Measurements from ENCODE around the gene ZNF618.

ZNF618 gene

GRCh38 chr9:114030364-114030763 lies 154.3 kb downstream of the ZNF618 start:
- Histone ChIP-seq H3K9me2 (replicated peaks; ENCODE audit: low read depth, low read length) (no peaks in the 10 kb centered on the region), H3K4me2 (ENCODE audit: low read depth, low read length, poor library complexity, severe bottlenecking) (no peak overlapping the region), H3K4me1 (ENCODE audit: insufficient read depth, low read length, poor library complexity, severe bottlenecking) (no peaks in the 10 kb centered on the region), H3K9me3 (ENCODE audit: insufficient read depth, low read depth, low read length) (no peaks in the 10 kb centered on the region), H4K20me1 (ENCODE audit: insufficient read depth, low read length, poor library complexity, severe bottlenecking) (no peaks in the 10 kb centered on the region), H3K36me3 (ENCODE audit: insufficient read depth, low read length) (peaks cover 62% of the 10 kb centered on the region; the same call in 1 of the 2 replicates), H3K27me3 (ENCODE audit: insufficient read depth, low read length, poor library complexity, severe bottlenecking) (no peaks in the 10 kb centered on the region), H3F3A (ENCODE audit: low read depth) (no peaks in the 10 kb centered on the region), H3K4me3 (ENCODE audit: low read length, poor library complexity, severe bottlenecking) (no peak overlapping the region), H2AFZ (ENCODE audit: low read length) (no peak overlapping the region), H3K9ac (ENCODE audit: low read depth, low read length, poor library complexity, severe bottlenecking) (no peak overlapping the region), H3K79me2 (ENCODE audit: insufficient read depth, low read length) (no peaks in the 10 kb centered on the region)
- TF ChIP-seq EZH2phosphoT487 (IDR thresholded peaks at IDR 0.05; ENCODE audit: borderline replicate concordance) (no peak), CTCF (conservative IDR thresholded peaks at IDR 0.05; ENCODE audit: low read length) (no peak)

GRCh38 chr9:114031037-114031630 lies 155.0 kb downstream of the ZNF618 start:
- no peaks in the 10 kb centered on the region for H3K27me3 ChIP-seq (ENCODE audit: insufficient read depth, low read length, poor library complexity, severe bottlenecking)
- peaks cover 61% of the 10 kb centered on the region; the same call in 1 of the 2 replicates for H3K36me3 ChIP-seq (ENCODE audit: insufficient read depth, low read length)
- H3K9ac ChIP-seq (ENCODE audit: low read depth, low read length, poor library complexity, severe bottlenecking): no peak overlapping the region
- H2AFZ ChIP-seq (ENCODE audit: low read length): no peak overlapping the region
- H3F3A ChIP-seq (ENCODE audit: low read depth): no peaks in the 10 kb centered on the region
- no peak overlapping the region for H3K4me2 ChIP-seq (ENCODE audit: low read depth, low read length, poor library complexity, severe bottlenecking)
- H3K79me2 ChIP-seq (ENCODE audit: insufficient read depth, low read length): no peaks in the 10 kb centered on the region
- no peaks in the 10 kb centered on the region for H4K20me1 ChIP-seq (ENCODE audit: insufficient read depth, low read length, poor library complexity, severe bottlenecking)
- no peak overlapping the region for H3K4me3 ChIP-seq (ENCODE audit: low read length, poor library complexity, severe bottlenecking)
- no peaks in the 10 kb centered on the region for H3K9me3 ChIP-seq (ENCODE audit: insufficient read depth, low read depth, low read length)
- TF ChIP-seq EZH2phosphoT487 (IDR thresholded peaks at IDR 0.05; ENCODE audit: borderline replicate concordance) (no peak), CTCF (conservative IDR thresholded peaks at IDR 0.05; ENCODE audit: low read length) (no peak)
- H3K4me1 ChIP-seq (ENCODE audit: insufficient read depth, low read length, poor library complexity, severe bottlenecking): no peaks in the 10 kb centered on the region
- no peaks in the 10 kb centered on the region for H3K9me2 ChIP-seq (replicated peaks; ENCODE audit: low read depth, low read length)

- no peak overlapping the region for H3K4me3 ChIP-seq (ENCODE audit: low read length, poor library complexity, severe bottlenecking)
- no peaks in the 10 kb centered on the region for H3K9me2 ChIP-seq (replicated peaks; ENCODE audit: low read depth, low read length)
- no peak for TF ChIP-seq CTCF (conservative IDR thresholded peaks at IDR 0.05; ENCODE audit: low read length)
- TF ChIP-seq EZH2phosphoT487 (IDR thresholded peaks at IDR 0.05; ENCODE audit: borderline replicate concordance): no peak
- no peaks in the 10 kb centered on the region for H3K4me1 ChIP-seq (ENCODE audit: insufficient read depth, low read length, poor library complexity, severe bottlenecking)
- H2AFZ ChIP-seq (ENCODE audit: low read length): no peak overlapping the region
- H3K9me3 ChIP-seq (ENCODE audit: insufficient read depth, low read depth, low read length): no peaks in the 10 kb centered on the region
- no peak overlapping the region for H3K9ac ChIP-seq (ENCODE audit: low read depth, low read length, poor library complexity, severe bottlenecking)
- H3K27me3 ChIP-seq (ENCODE audit: insufficient read depth, low read length, poor library complexity, severe bottlenecking): no peaks in the 10 kb centered on the region
- H3K36me3 ChIP-seq (ENCODE audit: insufficient read depth, low read length): peaks cover 67% of the 10 kb centered on the region; the same call in 1 of the 2 replicates
- H3F3A ChIP-seq (ENCODE audit: low read depth): no peaks in the 10 kb centered on the region
- no peak overlapping the region for H3K4me2 ChIP-seq (ENCODE audit: low read depth, low read length, poor library complexity, severe bottlenecking)
- H4K20me1 ChIP-seq (ENCODE audit: insufficient read depth, low read length, poor library complexity, severe bottlenecking): no peaks in the 10 kb centered on the region
- H3K79me2 ChIP-seq (ENCODE audit: insufficient read depth, low read length): no peaks in the 10 kb centered on the region
These were observed 156.1 kb downstream of the ZNF618 start for GRCh38 chr9:114031948-114032840.
